Panc1 (cell line): ENCODE data around the gene WASF2. TPM values are rescaled to one million over a fixed set of nuclear protein-coding genes. Genes with fewer than 3 reads are reported as not detected.
"Not testable (repeated sequence)": the region's sequence is repeated elsewhere in the genome, so short reads cannot be mapped to it uniquely, and the experiment has no call there.

Experiments used
- ATAC-seq: fragments of 200-7000 bp; cut with Tn5 transposase; 2 replicates; pipeline ENCODE4 v1.9.1; 2020; ENCODE audit warnings: mild to moderate bottlenecking, moderate library complexity
- BruUV-seq: library from RNA; stranded (reverse); fragments of 400-500 nt; replicated peaks from 2 replicates; lab custom pipeline; 2021; lab: Mats Ljungman, UMichigan
- CTCF ChIA-PET: fragments of 300-600 bp; sonication (Branson Sonifier 250); formaldehyde crosslinking; loops from one replicate; lab custom pipeline; 2022; ENCODE audit warnings: antibody characterized with exemption; lab: Charles Lee
- POLR2A ChIA-PET: fragments of 300-600 bp; sonication (Branson Sonifier 250); formaldehyde crosslinking; loops from one replicate; lab custom pipeline; 2022; ENCODE audit warnings: antibody characterized with exemption; lab: Charles Lee
- DNase-seq: peaks from one replicate; pipeline ENCODE4 v3.0.0-alpha.2; 2010; ENCODE audit warnings: low read depth, low spot score
- H3K27ac ChIP-seq: 2 replicates; pipeline ENCODE4 v1.5.1; 2011; ENCODE audit warnings: mild to moderate bottlenecking, low read length, inconsistent platforms
- H3K27me3 ChIP-seq: fragments of 200-500 bp; sonication (Bioruptor generic); 2 replicates; pipeline ENCODE4 v1.6.0; 2014; ENCODE audit warnings: low read length, inconsistent platforms; ENCODE audit not compliant: control insufficient read depth, insufficient read depth
- H3K36me3 ChIP-seq: fragments of 200-500 bp; sonication (Bioruptor generic); 2 replicates; pipeline ENCODE4 v1.5.1; 2014; ENCODE audit warnings: inconsistent platforms, mild to moderate bottlenecking, low read length, moderate library complexity; ENCODE audit not compliant: control insufficient read depth, insufficient read depth
- H3K4me1 ChIP-seq: 2 replicates; pipeline ENCODE4 v1.5.1; 2011; ENCODE audit warnings: inconsistent platforms, mild to moderate bottlenecking, low read length, moderate library complexity; ENCODE audit not compliant: control insufficient read depth, insufficient read depth
- H3K4me3 ChIP-seq, 2 experiments: 2 replicates each; pipeline ENCODE4 v1.5.1; 2011 to 2012; ENCODE audit warnings: low read depth in 2 of 2, low read length in 2 of 2, mild to moderate bottlenecking in 2 of 2, inconsistent platforms in 1 of 2, moderate library complexity in 1 of 2
- H3K9me3 ChIP-seq: fragments of 200-500 bp; sonication (Bioruptor generic); 2 replicates; pipeline ENCODE4 v1.5.1; 2014; ENCODE audit warnings: low read depth, mild to moderate bottlenecking, inconsistent platforms, low read length, moderate library complexity; ENCODE audit not compliant: control insufficient read depth, insufficient read depth
- POLR2AphosphoS5 ChIP-seq: IDR thresholded peaks from 2 replicates; pipeline ENCODE4 v1.6.1; 2012; ENCODE audit warnings: mild to moderate bottlenecking, low read depth, low read length, moderate library complexity
- SIN3A ChIP-seq: IDR thresholded peaks from 2 replicates; pipeline ENCODE4 v1.6.1; 2012; ENCODE audit warnings: low read depth, mild to moderate bottlenecking, low read length, moderate library complexity, borderline replicate concordance; ENCODE audit not compliant: insufficient read depth
- TCF7L2 ChIP-seq: IDR thresholded peaks from 2 replicates; pipeline ENCODE4 v1.6.1; 2011; ENCODE audit warnings: mild to moderate bottlenecking, low read depth, low read length, inconsistent platforms
- in situ Hi-C: cut with HindIII; loops from 2 replicates; pipeline ENCODE4 v1.10.0; 2016; ENCODE audit warnings: low sequenced_read_pairs, low pct_unique_long_range_greater_than_20kb
- intact Hi-C: fragments of 100-400 bp; cut with micrococcal nuclease; formaldehyde crosslinking; loops from one replicate; pipeline ENCODE4 v1.10.0; 2022; ENCODE audit not compliant: unreplicated experiment
- total RNA-seq: library from RNA; stranded (reverse); gene quantifications from one replicate; pipeline ENCODE4 v1.2.1, GENCODE V29; 2021; ENCODE audit not compliant: unreplicated experiment
- TF ChIP-seq, protein P1 (sequence below), 2 experiments: IDR thresholded peaks; 2 replicates each; pipeline ENCODE4 v1.6.1; 2011 to 2012; ENCODE audit warnings: low read depth in 2 of 2, control low read depth in 1 of 2, low read length in 1 of 2, mild to moderate bottlenecking in 1 of 2, moderate library complexity in 1 of 2; ENCODE audit not compliant: insufficient read depth in 1 of 2
- TF ChIP-seq, protein P2 (sequence below): fragments of 450-650 bp; IDR thresholded peaks from 2 replicates; pipeline ENCODE4 v1.5.1; 2017; ENCODE audit warnings: mild to moderate bottlenecking

WASF2 gene
- total RNA-seq, 1 experiment from 2014 or later: 121 TPM

DNA sequence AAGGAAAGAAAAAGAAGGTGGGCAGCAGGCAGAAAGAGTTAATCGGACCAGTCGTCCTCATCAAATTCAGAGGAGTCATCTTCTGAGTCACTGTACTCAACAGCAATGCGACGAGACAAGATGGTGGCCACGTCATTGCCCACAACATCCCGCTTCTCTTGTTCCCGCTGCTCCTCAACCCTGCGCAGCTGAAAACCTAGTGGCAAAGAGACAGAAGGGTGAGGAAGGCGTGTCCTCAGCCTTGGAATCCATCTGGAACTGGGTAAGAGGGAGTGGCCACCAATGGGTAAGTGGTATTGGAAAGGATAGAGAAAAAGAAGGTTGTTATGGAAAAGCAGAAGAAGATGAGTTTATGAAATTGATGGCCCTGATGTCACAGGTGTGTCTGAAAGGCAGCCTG lies 81.8 kb downstream of the WASF2 start:
- H3K27ac ChIP-seq: no peak overlapping the region
- intact Hi-C loops: no loop called here
- H3K27me3 ChIP-seq: no peaks in the 10 kb centered on the region
- ChIA-PET POLR2A (no interaction called here), CTCF (no interaction called here)
- peaks cover 12% of the 10 kb centered on the region for H3K36me3 ChIP-seq
- no peaks in the 10 kb centered on the region for H3K9me3 ChIP-seq
- no TSS peak for BruUV-seq
- in situ Hi-C loops: no loop called here
- TF ChIP-seq, protein P1, sequence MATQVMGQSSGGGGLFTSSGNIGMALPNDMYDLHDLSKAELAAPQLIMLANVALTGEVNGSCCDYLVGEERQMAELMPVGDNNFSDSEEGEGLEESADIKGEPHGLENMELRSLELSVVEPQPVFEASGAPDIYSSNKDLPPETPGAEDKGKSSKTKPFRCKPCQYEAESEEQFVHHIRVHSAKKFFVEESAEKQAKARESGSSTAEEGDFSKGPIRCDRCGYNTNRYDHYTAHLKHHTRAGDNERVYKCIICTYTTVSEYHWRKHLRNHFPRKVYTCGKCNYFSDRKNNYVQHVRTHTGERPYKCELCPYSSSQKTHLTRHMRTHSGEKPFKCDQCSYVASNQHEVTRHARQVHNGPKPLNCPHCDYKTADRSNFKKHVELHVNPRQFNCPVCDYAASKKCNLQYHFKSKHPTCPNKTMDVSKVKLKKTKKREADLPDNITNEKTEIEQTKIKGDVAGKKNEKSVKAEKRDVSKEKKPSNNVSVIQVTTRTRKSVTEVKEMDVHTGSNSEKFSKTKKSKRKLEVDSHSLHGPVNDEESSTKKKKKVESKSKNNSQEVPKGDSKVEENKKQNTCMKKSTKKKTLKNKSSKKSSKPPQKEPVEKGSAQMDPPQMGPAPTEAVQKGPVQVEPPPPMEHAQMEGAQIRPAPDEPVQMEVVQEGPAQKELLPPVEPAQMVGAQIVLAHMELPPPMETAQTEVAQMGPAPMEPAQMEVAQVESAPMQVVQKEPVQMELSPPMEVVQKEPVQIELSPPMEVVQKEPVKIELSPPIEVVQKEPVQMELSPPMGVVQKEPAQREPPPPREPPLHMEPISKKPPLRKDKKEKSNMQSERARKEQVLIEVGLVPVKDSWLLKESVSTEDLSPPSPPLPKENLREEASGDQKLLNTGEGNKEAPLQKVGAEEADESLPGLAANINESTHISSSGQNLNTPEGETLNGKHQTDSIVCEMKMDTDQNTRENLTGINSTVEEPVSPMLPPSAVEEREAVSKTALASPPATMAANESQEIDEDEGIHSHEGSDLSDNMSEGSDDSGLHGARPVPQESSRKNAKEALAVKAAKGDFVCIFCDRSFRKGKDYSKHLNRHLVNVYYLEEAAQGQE (IDR thresholded peaks at IDR 0.05; ENCODE audit: insufficient read depth in 1 of 2, low read depth in 2 of 2, low read length in 1 of 2): no peak
- TF ChIP-seq SIN3A (no peak), TCF7L2 (no peak)
- TF ChIP-seq, protein P2, sequence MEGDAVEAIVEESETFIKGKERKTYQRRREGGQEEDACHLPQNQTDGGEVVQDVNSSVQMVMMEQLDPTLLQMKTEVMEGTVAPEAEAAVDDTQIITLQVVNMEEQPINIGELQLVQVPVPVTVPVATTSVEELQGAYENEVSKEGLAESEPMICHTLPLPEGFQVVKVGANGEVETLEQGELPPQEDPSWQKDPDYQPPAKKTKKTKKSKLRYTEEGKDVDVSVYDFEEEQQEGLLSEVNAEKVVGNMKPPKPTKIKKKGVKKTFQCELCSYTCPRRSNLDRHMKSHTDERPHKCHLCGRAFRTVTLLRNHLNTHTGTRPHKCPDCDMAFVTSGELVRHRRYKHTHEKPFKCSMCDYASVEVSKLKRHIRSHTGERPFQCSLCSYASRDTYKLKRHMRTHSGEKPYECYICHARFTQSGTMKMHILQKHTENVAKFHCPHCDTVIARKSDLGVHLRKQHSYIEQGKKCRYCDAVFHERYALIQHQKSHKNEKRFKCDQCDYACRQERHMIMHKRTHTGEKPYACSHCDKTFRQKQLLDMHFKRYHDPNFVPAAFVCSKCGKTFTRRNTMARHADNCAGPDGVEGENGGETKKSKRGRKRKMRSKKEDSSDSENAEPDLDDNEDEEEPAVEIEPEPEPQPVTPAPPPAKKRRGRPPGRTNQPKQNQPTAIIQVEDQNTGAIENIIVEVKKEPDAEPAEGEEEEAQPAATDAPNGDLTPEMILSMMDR: no peak
- H3K4me3 ChIP-seq: no peak overlapping the region
- ATAC-seq (no peak), DNase-seq (no peak)
- no peaks in the 10 kb centered on the region for H3K4me1 ChIP-seq

DNA sequence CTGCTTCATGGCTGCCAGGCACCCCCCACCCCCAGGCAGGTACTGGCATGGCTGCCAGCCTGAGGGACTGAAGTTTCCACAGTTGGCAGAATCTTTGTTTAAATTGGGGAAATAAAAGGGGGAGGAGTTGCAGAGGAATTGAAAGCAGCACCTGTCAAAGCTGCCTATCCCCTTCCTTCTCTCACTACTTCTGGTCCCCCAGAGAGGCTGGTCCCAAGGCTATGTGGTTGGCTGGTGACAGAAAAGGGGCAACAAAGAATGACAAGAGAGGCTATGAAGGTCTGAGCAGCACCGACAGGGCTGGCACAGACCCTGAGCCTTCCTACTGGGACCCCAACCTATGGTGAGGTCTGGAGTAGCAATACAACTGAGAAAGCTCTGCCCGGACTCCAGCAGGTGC lies 83.2 kb downstream of the WASF2 start:
- H3K9me3 ChIP-seq, in situ Hi-C loops, BruUV-seq, H3K4me1 ChIP-seq, H3K27ac ChIP-seq, H3K36me3 ChIP-seq, POLR2A ChIA-PET, CTCF ChIA-PET, DNase-seq, H3K27me3 ChIP-seq, H3K4me3 ChIP-seq, ATAC-seq, intact Hi-C loops: not testable (repeated sequence)

DNA sequence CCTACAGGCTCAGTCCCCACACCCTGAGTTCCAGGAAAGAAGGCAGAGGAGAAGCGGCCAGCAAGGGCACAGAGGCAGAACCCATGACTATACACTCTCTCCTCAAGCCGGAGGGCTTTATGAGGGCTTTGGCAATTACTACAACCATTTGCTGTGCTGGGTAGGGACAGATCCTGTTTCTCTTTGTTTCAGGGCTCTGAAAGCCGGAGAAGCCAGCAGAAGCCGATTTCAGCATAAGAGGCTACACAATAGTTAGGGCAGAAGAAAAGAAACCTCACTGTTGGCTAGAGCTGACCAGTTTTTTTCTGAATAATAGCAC lies 83.6 kb downstream of the WASF2 start:
- Histone ChIP-seq H3K4me3 (no peak overlapping the region), H3K27ac (no peak overlapping the region), H3K4me1 (no peaks in the 10 kb centered on the region; the same call in 1 of the 2 replicates), H3K27me3 (no peaks in the 10 kb centered on the region), H3K36me3 (peaks cover 7% of the 10 kb centered on the region; the same call in 1 of the 2 replicates), H3K9me3 (no peaks in the 10 kb centered on the region)
- intact Hi-C loops: no loop called here
- no TSS peak for BruUV-seq
- DNase-seq (no peak), ATAC-seq (no peak)
- ChIA-PET POLR2A (no interaction called here), CTCF (no interaction called here)
- no peak for TF ChIP-seq TCF7L2
- TF ChIP-seq, protein P2: no peak
- TF ChIP-seq POLR2AphosphoS5: no peak
- no peak for TF ChIP-seq SIN3A
- in situ Hi-C loops: no loop called here

DNA sequence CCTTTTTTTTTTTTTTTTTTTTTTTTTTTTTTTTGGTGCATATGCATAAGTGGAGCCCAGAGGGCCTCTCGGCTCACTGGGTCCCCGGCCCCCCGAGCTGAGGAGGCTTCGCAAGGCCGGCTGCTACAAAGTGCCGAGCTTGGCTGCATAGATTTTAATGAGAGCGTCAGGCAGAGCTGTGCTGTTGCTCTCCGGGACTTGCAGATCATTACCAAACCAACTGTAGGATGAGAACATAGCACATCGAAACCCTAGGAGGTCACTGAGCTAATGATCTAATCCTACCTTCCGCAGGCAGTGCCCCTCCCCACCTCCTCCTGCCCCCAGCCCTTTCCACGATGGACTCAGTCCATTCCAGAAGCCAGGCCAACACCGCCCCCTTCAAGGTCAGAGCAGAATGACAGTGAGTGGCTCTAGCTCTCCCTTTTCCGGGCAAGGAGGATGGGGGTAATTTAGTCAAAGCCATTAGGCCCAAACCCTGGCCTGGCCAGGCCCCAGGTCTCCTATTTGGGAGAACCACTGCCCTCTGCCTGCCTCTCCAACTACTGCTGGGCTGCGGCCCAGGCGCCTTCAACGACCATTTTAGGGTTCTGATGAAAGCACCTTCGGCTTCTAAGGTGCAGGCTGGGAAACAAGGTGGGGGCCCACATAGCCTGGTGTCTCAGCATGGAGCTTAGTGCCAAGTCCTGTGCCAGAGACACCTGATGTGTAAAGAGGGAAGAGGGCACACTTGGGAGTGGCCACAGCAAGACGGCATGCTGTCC lies 84.2 kb downstream of the WASF2 start:
- H3K36me3 ChIP-seq, H3K4me3 ChIP-seq, POLR2A ChIA-PET, intact Hi-C loops, H3K27ac ChIP-seq, DNase-seq, H3K27me3 ChIP-seq, BruUV-seq, H3K4me1 ChIP-seq, H3K9me3 ChIP-seq, ATAC-seq, in situ Hi-C loops: not testable (repeated sequence)
- CTCF ChIA-PET: interaction anchor here (0.6 kb wide), 2 partner anchors 19 to 141 kb away, joined by 3 to 5 read pairs; no protein-coding TSS in a partner anchor
